ENCODE results near the gene MTFP1. TPM values are rescaled to one million over a fixed set of nuclear protein-coding genes. Genes with fewer than 3 reads are reported as not detected.

Gene MTFP1
- total and polyA plus RNA-seq, 2 experiments from 2014 or later: 54.6 to 64.1 TPM

GRCh38 chr22:30392661-30393321 lies 32.8 kb upstream of the MTFP1 start:
- H3K9me2 ChIP-seq (ENCODE audit: insufficient read depth): no peaks in the 10 kb centered on the region
- TF ChIP-seq STAT1 (IDR thresholded peaks at IDR 0.05; ENCODE audit: unreplicated experiment): no peak
- peaks cover 24% of the 10 kb centered on the region for H3K4me1 Mint-ChIP-seq
- H3K9me3 Mint-ChIP-seq: peaks cover 16% of the 10 kb centered on the region
- H3K27ac ChIP-seq (ENCODE audit: low read depth): no peak overlapping the region; the same call in 1 of the 2 replicates
- peaks cover 35% of the 10 kb centered on the region for H3K27me3 Mint-ChIP-seq (ENCODE audit: insufficient read depth, low read depth, poor library complexity)
- H3F3A ChIP-seq (replicated peaks; ENCODE audit: low read depth): no peaks in the 10 kb centered on the region
- H3K36me3 ChIP-seq (ENCODE audit: insufficient read depth): no peaks in the 10 kb centered on the region
- H3K4me1 ChIP-seq (ENCODE audit: insufficient read depth): peaks cover 17% of the 10 kb centered on the region
- 0 out of 2 replicates have a peak overlapping the region, but pooled peaks have one; percentile 4 for H3K4me3 ChIP-seq
- peak overlapping the region; percentile 21; the same call in 1 of the 2 replicates for H3K27ac Mint-ChIP-seq
- peaks cover 4% of the 10 kb centered on the region for H3K36me3 Mint-ChIP-seq (ENCODE audit: low read depth)
- no peaks in the 10 kb centered on the region for H3K79me2 ChIP-seq (replicated peaks; ENCODE audit: insufficient read depth)
- H3K4me3 Mint-ChIP-seq: no peak overlapping the region
- H2AFZ ChIP-seq: peak overlapping the region; percentile 85
- no peak for ATAC-seq
- no peaks in the 10 kb centered on the region for H4K20me1 ChIP-seq (replicated peaks; ENCODE audit: insufficient read depth)
- H3K4me2 ChIP-seq: peak overlapping the region; percentile 71
- H3K27me3 ChIP-seq (ENCODE audit: insufficient read depth): peaks cover 24% of the 10 kb centered on the region
- DNase-seq (ENCODE audit: low spot score): no peak

GRCh38 chr22:30393322-30393680 lies 32.3 kb upstream of the MTFP1 start:
- no peak overlapping the region for H3K4me3 Mint-ChIP-seq
- H3K27ac Mint-ChIP-seq: no peak overlapping the region
- TF ChIP-seq CREB1 (CRISPR knock-in tag; IDR thresholded peaks at IDR 0.05; ENCODE audit: low read depth) (no peak), CTCF (conservative IDR thresholded peaks at IDR 0.05; ENCODE audit: low read depth in 2 of 2) (no peak), POLR2AphosphoS5 (IDR thresholded peaks at IDR 0.05; ENCODE audit: low read depth) (no peak), REST (IDR thresholded peaks at IDR 0.05; ENCODE audit: unreplicated experiment) (no peak), EZH2 (IDR thresholded peaks at IDR 0.05; ENCODE audit: low read depth, unreplicated experiment) (no peak), NANOG (IDR thresholded peaks at IDR 0.05; ENCODE audit: borderline replicate concordance) (no peak), ZNF462 (CRISPR knock-in tag; IDR thresholded peaks at IDR 0.05) (no peak), ZNF114 (CRISPR knock-in tag; IDR thresholded peaks at IDR 0.05) (no peak)

More at GRCh38 chr22:30393322-30393680, 32.3 kb upstream of the MTFP1 start:
- Histone ChIP-seq H3F3A (replicated peaks; ENCODE audit: low read depth) (no peaks in the 10 kb centered on the region), H3K4me2 (peak overlapping the region; percentile 71), H4K20me1 (replicated peaks; ENCODE audit: insufficient read depth) (no peaks in the 10 kb centered on the region), H3K27ac (ENCODE audit: low read depth) (no peak overlapping the region), H3K4me3 (no peak overlapping the region), H3K36me3 (ENCODE audit: insufficient read depth) (no peaks in the 10 kb centered on the region), H3K27me3 (ENCODE audit: insufficient read depth) (peaks cover 29% of the 10 kb centered on the region), H3K79me2 (replicated peaks; ENCODE audit: insufficient read depth) (no peaks in the 10 kb centered on the region), H3K4me1 (ENCODE audit: insufficient read depth) (peaks cover 22% of the 10 kb centered on the region), H2AFZ (no peak overlapping the region), H3K9me2 (ENCODE audit: insufficient read depth) (no peaks in the 10 kb centered on the region)
- H3K4me1 Mint-ChIP-seq: peaks cover 29% of the 10 kb centered on the region
- peaks cover 4% of the 10 kb centered on the region for H3K36me3 Mint-ChIP-seq (ENCODE audit: low read depth)
- DNase-seq (ENCODE audit: low spot score) (no peak), ATAC-seq (no peak)
- peaks cover 16% of the 10 kb centered on the region for H3K9me3 Mint-ChIP-seq
- peaks cover 40% of the 10 kb centered on the region for H3K27me3 Mint-ChIP-seq (ENCODE audit: insufficient read depth, low read depth, poor library complexity)

All from GM23338 (cell line).